T47D (cell line): ENCODE results near the gene JPH3.

Source experiments
- DNase-seq, 2 experiments: peaks; one replicate each; pipeline versions ENCODE4 v3.0.0 to v3.0.0-alpha.2; 2011 to 2012; ENCODE audit warnings: low read depth in 1 of 2, low spot score in 1 of 2
- JUND ChIP-seq: IDR thresholded peaks from 2 replicates; pipeline ENCODE4 v1.6.1; 2012; ENCODE audit warnings: low read depth
- in situ Hi-C: cut with HindIII; loops from 2 replicates; pipeline ENCODE4 v1.10.0; 2016; ENCODE audit warnings: low sequenced_read_pairs, low pct_unique_long_range_greater_than_20kb

The JPH3 gene

GRCh38 chr16:87661561-87661960 is 59.3 kb downstream of the JPH3 start:
- peak; percentile 82 to 94 for DNase-seq
- in situ Hi-C loops = no loop called here
- TF ChIP-seq JUND = no peak

GRCh38 chr16:87662254-87663204 is 60.2 kb downstream of the JPH3 start:
- in situ Hi-C loops = no loop called here
- DNase-seq = no peak

DNA sequence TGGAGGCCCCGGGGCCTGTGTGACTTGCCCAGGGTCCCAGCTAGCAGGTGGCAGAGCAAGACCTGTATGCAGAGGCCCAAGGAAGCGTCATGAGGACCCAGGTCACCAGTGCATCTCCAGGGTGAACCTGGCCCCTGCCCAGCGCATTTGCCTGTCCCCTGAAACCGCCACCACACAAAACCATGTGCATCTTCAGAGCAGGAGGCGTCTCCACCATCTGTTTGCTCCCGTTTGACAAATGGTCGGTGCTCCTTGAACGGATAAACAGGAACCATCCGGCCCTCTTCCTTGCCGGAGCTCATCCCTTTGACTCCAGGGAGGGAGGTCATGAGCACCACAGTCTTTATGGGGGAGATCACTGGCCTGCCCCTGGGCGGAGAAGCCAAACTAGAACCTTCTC is 62.5 kb downstream of the JPH3 start:
- DNase-seq = no peak
- TF ChIP-seq JUND = no peak
- in situ Hi-C loops = no loop called here

More at GRCh38 chr16:87662254-87663204, 60.2 kb downstream of the JPH3 start:
- no peak for TF ChIP-seq JUND

DNA sequence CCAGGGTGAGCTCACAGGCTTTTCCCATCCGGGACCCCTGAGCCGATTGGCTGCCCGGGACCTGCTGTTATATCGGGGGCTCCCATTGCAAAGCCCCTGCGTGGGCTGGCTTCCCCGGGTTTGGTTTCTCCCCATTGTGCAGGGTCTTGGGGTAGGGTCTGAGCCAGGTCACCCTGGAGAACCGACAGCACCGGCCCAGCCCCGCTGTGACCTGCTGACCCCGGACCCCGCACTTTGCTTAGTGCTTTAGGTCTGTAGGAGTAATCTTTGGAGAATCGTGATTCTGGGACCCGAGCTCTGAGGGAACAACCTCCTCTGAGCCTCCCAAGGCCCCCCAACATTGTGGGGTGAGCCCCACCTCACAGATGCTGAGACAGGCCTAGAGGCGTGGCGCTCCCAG is 62.9 kb downstream of the JPH3 start:
- in situ Hi-C loops = no loop called here
- no peak for DNase-seq
- TF ChIP-seq JUND = no peak

DNA sequence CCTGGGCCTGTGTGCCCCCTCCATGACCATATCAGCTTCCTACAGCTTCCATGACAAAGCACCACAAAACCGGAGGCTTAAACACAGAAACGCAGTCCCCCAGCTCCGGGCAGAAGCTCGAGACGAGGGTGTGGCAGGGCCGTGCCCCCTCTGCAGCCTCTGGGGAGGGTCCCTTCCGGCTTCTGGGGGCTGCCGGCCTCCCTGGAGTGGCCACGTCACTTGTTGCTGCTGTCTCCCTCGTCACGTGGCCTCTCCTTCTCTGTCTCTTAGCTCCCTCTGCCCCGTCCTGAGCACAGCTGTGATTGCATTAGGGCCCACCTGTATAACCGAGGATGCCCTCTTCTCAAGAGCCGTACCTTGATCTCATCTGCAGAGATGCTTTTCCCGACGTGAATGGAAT is 64.6 kb downstream of the JPH3 start:
- no peak for TF ChIP-seq JUND
- DNase-seq = no peak
- in situ Hi-C loops = no loop called here

- DNase-seq = no peak
- no peak for TF ChIP-seq JUND
- in situ Hi-C loops = no loop called here
Observed at GRCh38 chr16:87667443-87667842, 65.1 kb downstream of the JPH3 start.

- DNase-seq = no peak
- TF ChIP-seq JUND = no peak
- in situ Hi-C loops = no loop called here
Observed at GRCh38 chr16:87667946-87668345, 65.6 kb downstream of the JPH3 start.

GRCh38 chr16:87669672-87670071 is 67.4 kb downstream of the JPH3 start:
- DNase-seq = no peak
- no peak for TF ChIP-seq JUND
- in situ Hi-C loops = no loop called here

GRCh38 chr16:87671221-87671620 is 68.9 kb downstream of the JPH3 start:
- DNase-seq = no peak
- in situ Hi-C loops = no loop called here
- TF ChIP-seq JUND = no peak

- in situ Hi-C loops = no loop called here
- DNase-seq = no peak
- no peak for TF ChIP-seq JUND
Observed at GRCh38 chr16:87671715-87672270, 69.5 kb downstream of the JPH3 start.

- no peak for DNase-seq
- in situ Hi-C loops = no loop called here
Observed at GRCh38 chr16:87674419-87674818, 72.1 kb downstream of the JPH3 start.

GRCh38 chr16:87675111-87675719 is 72.9 kb downstream of the JPH3 start:
- in situ Hi-C loops = no loop called here
- DNase-seq = peak in 1 of 2 experiments; percentile 14
- TF ChIP-seq JUND = no peak

More at GRCh38 chr16:87674419-87674818, 72.1 kb downstream of the JPH3 start:
- TF ChIP-seq JUND = no peak

GRCh38 chr16:87677830-87678229 is 75.5 kb downstream of the JPH3 start:
- no peak for TF ChIP-seq JUND
- no peak for DNase-seq
- in situ Hi-C loops = no loop called here
